WI38 (cell line): ENCODE measurements around the gene PCYT1A.
"Not testable (repeated sequence)": the region's sequence is repeated elsewhere in the genome, so short reads cannot be mapped to it uniquely, and the experiment has no call there.

ENCODE experiments used
- H3K4me3 ChIP-seq: 2 replicates; pipeline ENCODE4 v1.5.1; 2011; ENCODE audit warnings: low read depth, mild to moderate bottlenecking, control low read depth, low read length
- TF ChIP-seq, protein P1 (sequence below): IDR thresholded peaks from 2 replicates; pipeline ENCODE4 v1.5.1; 2012; ENCODE audit warnings: low read depth, mild to moderate bottlenecking, control low read depth, low read length

Gene PCYT1A

DNA sequence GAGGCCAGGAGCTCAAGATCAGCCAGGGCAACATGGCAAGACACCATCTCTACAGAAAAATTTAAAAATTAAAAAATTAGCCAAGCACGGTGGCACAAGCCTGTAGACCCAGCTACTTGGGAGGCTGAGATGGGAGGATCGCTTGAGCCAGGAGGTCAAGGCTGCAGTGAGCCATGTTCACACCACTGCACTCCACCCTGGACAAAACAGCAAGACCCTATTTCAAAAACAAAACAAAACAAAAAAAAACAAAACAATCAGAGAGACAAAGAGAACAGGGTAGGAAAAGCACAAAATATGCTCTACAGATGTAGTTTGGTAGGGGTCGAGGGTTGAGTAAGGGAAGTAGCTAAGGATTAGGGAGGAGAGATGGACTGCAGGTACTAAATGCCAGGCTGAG is 27.1 kb upstream of the PCYT1A start:
- TF ChIP-seq, protein P1, sequence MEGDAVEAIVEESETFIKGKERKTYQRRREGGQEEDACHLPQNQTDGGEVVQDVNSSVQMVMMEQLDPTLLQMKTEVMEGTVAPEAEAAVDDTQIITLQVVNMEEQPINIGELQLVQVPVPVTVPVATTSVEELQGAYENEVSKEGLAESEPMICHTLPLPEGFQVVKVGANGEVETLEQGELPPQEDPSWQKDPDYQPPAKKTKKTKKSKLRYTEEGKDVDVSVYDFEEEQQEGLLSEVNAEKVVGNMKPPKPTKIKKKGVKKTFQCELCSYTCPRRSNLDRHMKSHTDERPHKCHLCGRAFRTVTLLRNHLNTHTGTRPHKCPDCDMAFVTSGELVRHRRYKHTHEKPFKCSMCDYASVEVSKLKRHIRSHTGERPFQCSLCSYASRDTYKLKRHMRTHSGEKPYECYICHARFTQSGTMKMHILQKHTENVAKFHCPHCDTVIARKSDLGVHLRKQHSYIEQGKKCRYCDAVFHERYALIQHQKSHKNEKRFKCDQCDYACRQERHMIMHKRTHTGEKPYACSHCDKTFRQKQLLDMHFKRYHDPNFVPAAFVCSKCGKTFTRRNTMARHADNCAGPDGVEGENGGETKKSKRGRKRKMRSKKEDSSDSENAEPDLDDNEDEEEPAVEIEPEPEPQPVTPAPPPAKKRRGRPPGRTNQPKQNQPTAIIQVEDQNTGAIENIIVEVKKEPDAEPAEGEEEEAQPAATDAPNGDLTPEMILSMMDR = no peak
- no peak overlapping the region for H3K4me3 ChIP-seq

DNA sequence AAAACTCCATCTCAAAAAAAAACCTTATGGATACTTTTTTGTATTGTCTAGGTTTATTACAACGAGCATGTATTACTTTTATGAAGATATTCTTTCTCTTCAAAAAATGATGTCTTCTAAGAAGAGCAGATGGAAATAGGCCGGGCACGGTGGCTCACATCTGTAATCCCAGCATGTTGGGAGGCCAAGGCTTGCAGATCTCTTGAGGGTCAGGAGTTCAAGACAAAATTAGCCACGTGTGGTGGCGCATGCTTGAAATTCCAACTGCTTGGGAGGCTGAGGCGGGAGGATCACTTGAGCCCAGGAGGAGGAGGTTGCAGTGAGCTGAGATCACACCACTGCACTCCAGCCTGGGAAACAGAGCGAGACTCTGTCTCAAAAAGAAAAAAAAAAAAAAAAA is 26.6 kb upstream of the PCYT1A start:
- not testable (repeated sequence) for H3K4me3 ChIP-seq

DNA sequence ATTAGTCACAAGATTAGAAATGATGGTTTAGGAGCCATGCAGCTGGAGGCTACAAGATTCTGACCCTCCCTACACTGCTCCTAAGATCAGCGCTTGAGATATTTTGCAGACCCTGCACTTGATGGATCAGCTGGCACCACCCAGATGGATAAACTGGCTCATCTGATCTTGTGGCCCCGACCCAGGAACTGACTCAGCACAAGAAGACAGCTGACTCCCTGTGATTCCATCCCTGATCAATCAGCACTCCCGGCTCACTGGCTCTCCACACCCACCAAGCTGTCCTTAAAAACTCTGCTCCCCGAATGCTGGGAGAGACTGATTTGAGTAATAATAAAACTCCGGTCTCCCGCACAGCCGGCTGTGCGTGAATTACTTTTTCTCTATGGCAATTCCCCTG is 15.4 kb upstream of the PCYT1A start:
- not testable (repeated sequence) for H3K4me3 ChIP-seq

DNA sequence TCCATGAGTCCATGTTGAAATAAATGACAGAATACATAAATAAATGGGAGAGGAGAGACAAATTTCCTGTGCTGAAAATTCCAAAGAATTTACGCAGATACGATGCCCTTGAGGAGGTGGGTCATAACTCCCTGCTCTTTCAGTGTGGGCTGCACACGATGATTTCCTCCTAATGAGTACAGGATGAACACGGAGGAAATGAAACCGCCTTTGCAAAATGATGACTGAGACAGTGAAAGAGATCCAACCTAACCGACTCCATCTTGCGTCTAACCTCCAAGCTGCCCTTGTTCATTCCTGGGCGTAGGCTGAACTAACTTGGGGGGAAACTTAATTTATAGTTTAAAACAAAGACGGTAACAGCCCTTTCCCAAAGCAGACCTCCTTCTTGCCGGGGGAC is 15.0 kb upstream of the PCYT1A start:
- not testable (repeated sequence) for H3K4me3 ChIP-seq

DNA sequence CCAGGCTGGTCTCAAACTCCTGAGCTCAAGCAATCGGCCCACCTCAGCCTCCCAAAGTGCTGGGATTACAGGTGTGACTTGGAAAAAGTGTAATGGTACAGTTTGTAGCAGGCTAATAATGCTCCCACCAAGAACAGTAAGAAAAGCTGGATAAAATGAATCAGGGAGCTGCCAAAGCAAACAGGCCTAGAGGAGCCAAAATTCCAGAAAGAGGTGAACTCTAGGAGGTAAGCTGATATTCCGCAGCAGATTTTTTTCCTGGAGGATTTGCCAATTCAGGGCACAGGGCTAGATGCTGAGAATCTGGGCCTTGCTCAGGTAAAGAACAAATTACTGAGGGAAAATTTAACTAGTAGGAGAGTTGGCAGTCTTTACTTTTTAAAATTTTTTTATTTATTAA is 11.0 kb upstream of the PCYT1A start:
- TF ChIP-seq, protein P1 = no peak
- H3K4me3 ChIP-seq = no peak overlapping the region

DNA sequence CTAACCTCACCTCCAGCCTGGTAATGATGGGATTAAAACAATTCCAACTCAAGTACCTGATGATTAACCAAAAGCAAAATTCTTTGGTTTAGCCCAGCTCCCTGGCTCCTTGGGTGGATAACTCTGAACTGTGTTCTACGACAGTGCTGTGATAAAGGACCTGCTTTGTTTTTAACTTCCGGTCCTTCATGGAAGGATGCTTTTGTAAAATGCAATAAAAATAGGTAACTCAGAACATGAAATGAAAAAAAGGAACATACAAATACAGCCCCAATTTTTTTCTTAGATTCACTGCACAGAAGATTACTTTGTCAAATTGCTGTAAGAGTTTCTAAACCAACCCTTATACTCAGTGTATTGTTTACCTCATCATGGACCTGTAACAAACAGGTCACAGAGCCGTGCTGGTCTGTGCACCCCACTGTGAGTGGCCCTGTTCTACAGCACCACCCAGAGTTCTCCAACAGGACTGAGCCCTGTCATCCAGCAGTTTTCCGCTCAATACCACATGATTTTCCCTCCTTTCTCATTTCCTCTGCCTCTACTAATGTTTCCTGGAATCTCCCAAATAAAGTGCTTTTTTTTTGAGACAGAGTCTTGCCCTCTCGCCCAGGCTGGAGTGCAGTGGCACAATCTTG is 4.9 kb upstream of the PCYT1A start:
- no peak overlapping the region for H3K4me3 ChIP-seq
- TF ChIP-seq, protein P1 = no peak

DNA sequence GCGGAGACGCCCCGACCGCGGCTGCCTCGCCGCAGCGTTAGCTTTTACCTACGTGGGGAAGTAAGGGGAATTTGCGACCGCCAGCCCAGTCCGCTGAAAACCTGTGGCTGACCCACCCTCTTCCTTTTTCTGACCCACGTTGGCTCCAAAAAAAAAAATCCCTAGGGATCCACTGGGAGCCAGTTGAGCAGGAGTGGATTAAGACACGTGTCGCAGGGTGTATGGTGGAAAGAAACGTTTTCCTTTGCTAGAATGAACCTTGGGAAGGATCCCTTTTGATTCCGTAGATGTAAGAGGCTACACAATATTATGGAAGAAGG is 575 bp upstream of the PCYT1A start:
- TF ChIP-seq, protein P1 = no peak
- H3K4me3 ChIP-seq = peak overlapping the region; percentile 98

DNA sequence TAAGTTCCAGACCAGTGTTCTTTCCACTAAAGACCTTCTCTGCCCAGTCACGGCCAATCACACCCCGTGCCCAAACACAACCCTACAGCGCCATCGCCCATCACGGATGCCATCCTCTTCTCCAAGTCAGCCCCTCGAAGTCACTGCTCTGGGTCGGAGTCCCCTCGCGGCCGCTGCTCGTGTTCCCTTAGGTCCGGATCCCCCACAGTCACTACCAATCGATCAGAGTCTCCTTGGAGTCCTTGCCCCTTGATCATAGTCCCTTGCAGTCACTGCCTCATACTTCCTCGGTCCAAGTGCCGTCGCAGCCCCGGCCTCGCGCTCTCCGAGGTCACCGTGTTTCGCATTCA is 461 bp downstream of the PCYT1A start:
- TF ChIP-seq, protein P1 = no peak
- H3K4me3 ChIP-seq = peak overlapping the region; percentile 98

DNA sequence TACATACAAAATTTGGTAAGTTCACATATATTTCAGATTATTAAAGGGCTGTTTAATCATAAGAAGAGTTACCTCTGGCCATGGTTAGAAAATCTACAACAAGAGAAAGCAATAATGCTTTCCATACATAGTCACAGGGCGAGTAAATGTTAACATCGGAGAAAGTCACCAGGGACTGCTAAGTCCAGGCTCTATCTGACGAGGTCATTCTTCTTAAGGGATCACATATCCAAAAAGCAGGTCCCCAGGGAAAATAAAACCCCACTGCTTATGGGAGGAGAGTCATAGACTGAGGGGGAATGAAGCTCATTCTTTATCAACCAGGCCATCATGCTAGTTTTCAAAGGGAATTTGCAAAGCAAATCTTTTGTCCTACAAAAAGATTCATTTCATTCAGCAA is 3.1 kb downstream of the PCYT1A start:
- no peak overlapping the region for H3K4me3 ChIP-seq
- TF ChIP-seq, protein P1 = no peak
